H1 (cell line): Measurements from ENCODE around the gene FTHL17. TPM values are rescaled to one million over a fixed set of nuclear protein-coding genes. Genes with fewer than 3 reads are reported as not detected.

Experiments
- CHD2 ChIP-seq: IDR thresholded peaks from 2 replicates; pipeline ENCODE4 v1.6.1; 2012; ENCODE audit warnings: low read length, improper control_type of control experiment
- EZH2 ChIP-seq: fragments of 200-600 bp; sonication (generic); IDR thresholded peaks from 2 replicates; pipeline ENCODE4 v1.7.1; 2012; ENCODE audit warnings: low read depth, mild to moderate bottlenecking, moderate library complexity, low read length, inconsistent platforms; ENCODE audit not compliant: severe bottlenecking
- HDAC2 ChIP-seq, 2 experiments: fragments of 300-600 bp in 1 of 2; sonication (generic) in 1 of 2; IDR thresholded peaks; 2 replicates each; pipeline ENCODE4 v1.6.1; 2011 to 2012; ENCODE audit warnings: low read depth in 2 of 2, low read length in 2 of 2, mild to moderate bottlenecking in 2 of 2, moderate library complexity in 2 of 2, borderline replicate concordance in 1 of 2, inconsistent platforms in 1 of 2
- MAFK ChIP-seq: IDR thresholded peaks from 2 replicates; pipeline ENCODE4 v1.6.1; 2012; ENCODE audit warnings: low read depth, mild to moderate bottlenecking, improper control_type of control experiment, low read length
- MAX ChIP-seq: IDR thresholded peaks from 2 replicates; pipeline ENCODE4 v1.6.1; 2012; ENCODE audit warnings: inconsistent platforms
- POLR2AphosphoS5 ChIP-seq: IDR thresholded peaks from 2 replicates; pipeline ENCODE4 v1.6.1; 2011; ENCODE audit warnings: low read depth, low read length
- SP4 ChIP-seq: IDR thresholded peaks from 2 replicates; pipeline ENCODE4 v1.6.1; 2012; ENCODE audit warnings: low read length, inconsistent platforms
- polyA plus RNA-seq, 7 experiments: library from polyadenylated mRNA; depleted of rRNA in 3 of 7; stranded (reverse) in 5 of 7; unstranded in 2 of 7; fragments of >200 nt in 5 of 7; fragments of 200-250 nt in 2 of 7; gene quantifications; 1 replicate in 5 of 7; 2 replicates in 1 of 7; 4 replicates in 1 of 7; pipeline versions ENCODE4 v1.2.1 to v1.2.3, GENCODE V29; 2011 to 2013; ENCODE audit warnings: missing spikeins in 2 of 7, mixed read lengths in 2 of 7
- total RNA-seq: library from RNA; stranded (reverse); fragmentation: NEBNext Ultra II Directional; extraction: Animal tissue kit (Norgen Biotek cat#: 25700); gene quantifications from 2 replicates; pipeline ENCODE4 v1.2.1, GENCODE V29; 2021
- TF ChIP-seq, protein P1 (sequence below): IDR thresholded peaks from 2 replicates; pipeline ENCODE4 v1.6.1; 2012; ENCODE audit warnings: low read length, inconsistent platforms

FTHL17 gene
- total and polyA plus RNA-seq, 2 of the 8 experiments (the other 6 are each of a cell fraction or from before 2014, with no cell fraction given): not detected

GRCh38 chrX:31063114-31063513 is 8.7 kb downstream of the FTHL17 start (continued):
- TF ChIP-seq, protein P1, sequence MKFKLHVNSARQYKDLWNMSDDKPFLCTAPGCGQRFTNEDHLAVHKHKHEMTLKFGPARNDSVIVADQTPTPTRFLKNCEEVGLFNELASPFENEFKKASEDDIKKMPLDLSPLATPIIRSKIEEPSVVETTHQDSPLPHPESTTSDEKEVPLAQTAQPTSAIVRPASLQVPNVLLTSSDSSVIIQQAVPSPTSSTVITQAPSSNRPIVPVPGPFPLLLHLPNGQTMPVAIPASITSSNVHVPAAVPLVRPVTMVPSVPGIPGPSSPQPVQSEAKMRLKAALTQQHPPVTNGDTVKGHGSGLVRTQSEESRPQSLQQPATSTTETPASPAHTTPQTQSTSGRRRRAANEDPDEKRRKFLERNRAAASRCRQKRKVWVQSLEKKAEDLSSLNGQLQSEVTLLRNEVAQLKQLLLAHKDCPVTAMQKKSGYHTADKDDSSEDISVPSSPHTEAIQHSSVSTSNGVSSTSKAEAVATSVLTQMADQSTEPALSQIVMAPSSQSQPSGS: no peak
- TF ChIP-seq SP4 (no peak), MAX (no peak), EZH2 (no peak), POLR2AphosphoS5 (no peak), MAFK (no peak), HDAC2 (IDR thresholded peaks at IDR 0.05; ENCODE audit: borderline replicate concordance in 1 of 2, low read depth in 2 of 2, low read length in 2 of 2) (no peak), CHD2 (no peak)
